Measurements from ENCODE around the gene KRTAP9-9.

GRCh38 chr17:41264599-41264998, 9.4 kb downstream of the KRTAP9-9 start:
- TF ChIP-seq POLR2A (IDR thresholded peaks at IDR 0.05; ENCODE audit: low read depth, low read length) (no peak), POLR2AphosphoS5 (IDR thresholded peaks at IDR 0.05; ENCODE audit: low read depth, low read length) (no peak), TAF1 (IDR thresholded peaks at IDR 0.05; ENCODE audit: low read depth, low read length) (no peak), PAX5 (IDR thresholded peaks at IDR 0.05; ENCODE audit: insufficient read depth, low read length, severe bottlenecking) (no peak)

Data from GM12891 (cell line).